Activated CD8-positive, alpha-beta memory T cell treated with anti-CD3 and anti-CD28 coated beads, Interleukin-2, amount 10 ng/mL, durations not matched to agents 7 days and 5 days (primary cell): Measurements from ENCODE around the gene CLDND2. TPM values are rescaled to one million over a fixed set of nuclear protein-coding genes. Genes with fewer than 3 reads are reported as not detected.
A peak's percentile ranks its signal among the peaks of the same experiment; 100 is the strongest.

Experiments
- ATAC-seq: fragments of 150-1000 bp; cut with Tn5 transposase; one replicate; pipeline ENCODE4 v1.10.0; 2021; ENCODE audit warnings: moderate library complexity
- CTCF ChIA-PET: fragments of 350-600 bp; sonication (Branson Sonifier 250); formaldehyde crosslinking; loops from one replicate; lab custom pipeline; 2021; ENCODE audit warnings: antibody characterized with exemption; lab: Charles Lee
- DNase-seq: peaks from one replicate; pipeline ENCODE4 v3.0.0-alpha.2; 2020
- H3K27ac Mint-ChIP-seq: one replicate; pipeline ENCODE4 v1.8.0; 2021; ENCODE audit warnings: mild to moderate bottlenecking, mixed read lengths
- H3K27me3 Mint-ChIP-seq: one replicate; pipeline ENCODE4 v1.8.0; 2021; ENCODE audit warnings: mixed read lengths
- H3K36me3 Mint-ChIP-seq: one replicate; pipeline ENCODE4 v1.8.0; 2021; ENCODE audit warnings: mild to moderate bottlenecking, mixed read lengths
- H3K4me1 Mint-ChIP-seq: one replicate; pipeline ENCODE4 v1.8.0; 2021; ENCODE audit warnings: mixed read lengths
- H3K4me3 Mint-ChIP-seq: one replicate; pipeline ENCODE4 v1.8.0; 2021; ENCODE audit warnings: mild to moderate bottlenecking, moderate library complexity, mixed read lengths
- H3K9me3 Mint-ChIP-seq: one replicate; pipeline ENCODE4 v1.8.0; 2022; ENCODE audit warnings: low read depth, mixed read lengths
- total RNA-seq, 2 experiments: library from RNA; stranded (reverse); gene quantifications; one replicate each; pipeline ENCODE4 v1.2.3, GENCODE V29; 2021

CLDND2 gene
- total RNA-seq, 2 experiments from 2014 or later, result 19.1 to 27.8 TPM

- H3K9me3 Mint-ChIP-seq, result no peaks in the 10 kb centered on the region
- peak within 1 kb of the TSS; percentile 97 for H3K4me3 Mint-ChIP-seq
- DNase-seq (peak; percentile 98), ATAC-seq (peak; percentile 71)
- peaks cover 54% of the 10 kb centered on the region for H3K4me1 Mint-ChIP-seq
- H3K36me3 Mint-ChIP-seq, result peaks cover 31% of the 10 kb centered on the region
- peak within 1 kb of the TSS; percentile 98 for H3K27ac Mint-ChIP-seq
- CTCF ChIA-PET, result interaction anchor here (1.1 to 7.9 kb wide), 9 partner anchors 17 to 124 kb away, joined by 3 to 97 read pairs (median 4); partner anchors contain the start of gene C19orf84
- no peaks in the 10 kb centered on the region for H3K27me3 Mint-ChIP-seq
Observed at GRCh38 chr19:51372649-51373504, 4.1 kb upstream of the CLDND2 start, which contains the start of gene NKG7. NKG7 (minus strand) TSS chr19:51372654; CDS start chr19:51372535, 119 bp downstream.

DNA sequence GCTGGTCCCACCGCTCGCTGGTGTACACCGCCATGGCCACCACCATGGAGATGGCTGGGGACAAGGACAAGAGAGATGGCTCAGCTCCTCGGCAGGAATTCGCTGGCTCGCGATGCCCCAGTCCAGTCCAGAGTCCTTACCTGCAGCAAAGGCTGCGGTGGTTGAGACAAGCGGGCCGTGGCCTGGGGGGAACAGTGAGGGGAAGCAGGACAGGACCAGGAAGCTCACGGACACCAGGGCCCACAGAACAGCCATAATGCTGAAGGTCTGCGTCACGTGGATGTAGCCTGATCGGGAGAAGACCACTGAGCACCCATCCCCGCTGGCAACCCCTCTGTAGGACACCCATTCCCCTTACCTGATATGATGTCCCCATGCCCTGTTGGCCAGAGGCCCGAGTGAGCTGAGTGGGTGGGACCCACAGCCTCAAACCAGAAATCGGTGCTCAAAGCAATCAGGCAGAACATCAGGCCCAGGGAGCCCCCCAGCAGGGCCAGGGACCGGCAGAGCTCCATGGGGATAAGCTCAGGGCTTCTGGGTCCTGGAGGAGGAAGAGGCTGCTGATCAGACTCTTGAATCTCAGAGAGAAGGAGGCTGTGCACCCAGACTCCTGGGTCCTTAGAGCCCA, 3.3 kb upstream of the CLDND2 start:
- peak overlapping the region; percentile 97 for H3K4me3 Mint-ChIP-seq
- DNase-seq (peak; percentile 59), ATAC-seq (no peak)
- CTCF ChIA-PET, result interaction anchor here (1.1 to 7.9 kb wide), 9 partner anchors 18 to 124 kb away, joined by 3 to 97 read pairs (median 4); partner anchors contain the start of gene C19orf84
- H3K36me3 Mint-ChIP-seq, result peaks cover 31% of the 10 kb centered on the region
- no peaks in the 10 kb centered on the region for H3K27me3 Mint-ChIP-seq
- H3K9me3 Mint-ChIP-seq, result no peaks in the 10 kb centered on the region
- peaks cover 56% of the 10 kb centered on the region for H3K4me1 Mint-ChIP-seq
- H3K27ac Mint-ChIP-seq, result peak overlapping the region; percentile 98

GRCh38 chr19:51371186-51371690, 2.4 kb upstream of the CLDND2 start:
- peaks cover 31% of the 10 kb centered on the region for H3K36me3 Mint-ChIP-seq

GRCh38 chr19:51370230-51370629, 1.4 kb upstream of the CLDND2 start:
- Mint-ChIP-seq H3K36me3 (peaks cover 31% of the 10 kb centered on the region), H3K27ac (peak overlapping the region; percentile 98), H3K27me3 (no peaks in the 10 kb centered on the region), H3K9me3 (no peaks in the 10 kb centered on the region), H3K4me3 (peak overlapping the region; percentile 97), H3K4me1 (peaks cover 45% of the 10 kb centered on the region)
- CTCF ChIA-PET, result interaction anchor here (0.6 to 7.9 kb wide), 8 partner anchors 18 to 819 kb away, joined by 3 to 97 read pairs (median 6); no protein-coding TSS in a partner anchor
- no peak for DNase-seq
- no peak for ATAC-seq

More at GRCh38 chr19:51371186-51371690, 2.4 kb upstream of the CLDND2 start:
- H3K27me3 Mint-ChIP-seq, result no peaks in the 10 kb centered on the region
- H3K4me3 Mint-ChIP-seq, result peak overlapping the region; percentile 97
- ATAC-seq (no peak), DNase-seq (no peak)
- no peaks in the 10 kb centered on the region for H3K9me3 Mint-ChIP-seq
- H3K27ac Mint-ChIP-seq, result peak overlapping the region; percentile 98
- peaks cover 48% of the 10 kb centered on the region for H3K4me1 Mint-ChIP-seq
- CTCF ChIA-PET, result interaction anchor here (0.7 to 7.9 kb wide), 4 partner anchors 26 to 265 kb away, joined by 4 to 97 read pairs (median 10); no protein-coding TSS in a partner anchor

DNA sequence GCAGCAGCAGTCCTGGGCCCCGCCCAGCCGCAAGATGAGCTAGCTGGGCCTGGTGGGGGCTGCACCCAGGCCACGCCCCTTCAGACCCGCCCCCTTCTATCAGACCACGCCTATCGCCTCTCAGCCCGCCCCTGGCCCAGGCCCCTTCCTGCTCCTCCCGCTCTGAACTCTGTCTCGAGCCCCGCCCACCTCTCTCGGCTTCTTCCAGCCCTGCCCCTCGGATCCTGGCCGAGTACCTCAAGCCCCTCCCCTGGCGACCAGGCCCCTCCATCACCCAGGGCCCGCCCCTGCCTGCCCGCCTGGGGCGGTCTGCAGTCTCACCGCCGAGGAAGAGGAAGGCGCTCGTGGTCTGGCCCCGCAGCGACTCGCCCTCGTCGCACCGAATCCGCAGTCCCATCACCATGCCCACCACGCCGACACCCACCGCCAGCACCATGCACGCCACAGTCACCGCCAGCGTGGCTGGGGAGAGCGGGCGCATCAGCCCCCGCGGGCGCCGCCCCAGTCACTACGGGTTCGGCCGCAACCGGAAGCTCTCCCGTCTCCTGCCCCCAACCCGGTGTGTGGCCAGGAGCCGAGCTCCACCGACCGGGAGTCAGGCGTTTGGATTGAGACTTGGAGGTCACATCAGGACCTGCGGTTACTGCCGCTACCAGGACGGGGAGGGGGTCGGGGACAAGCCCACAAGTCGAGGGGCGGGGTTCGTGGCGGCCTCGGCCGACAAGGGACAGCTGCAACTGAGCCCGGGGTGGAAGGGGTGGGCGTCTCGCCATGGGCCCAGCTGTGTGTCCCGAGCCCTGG, 1.0 kb downstream of the CLDND2 start:
- CTCF ChIA-PET, result interaction anchor here (0.6 to 7.9 kb wide), 10 partner anchors 8 to 270 kb away, joined by 3 to 97 read pairs (median 4); no protein-coding TSS in a partner anchor
- Mint-ChIP-seq H3K4me1 (peaks cover 42% of the 10 kb centered on the region), H3K4me3 (peak overlapping the region; percentile 97), H3K9me3 (no peaks in the 10 kb centered on the region), H3K27ac (peak overlapping the region; percentile 98), H3K27me3 (no peaks in the 10 kb centered on the region), H3K36me3 (peaks cover 32% of the 10 kb centered on the region)
- peak; percentile 76 for ATAC-seq
- DNase-seq, result peak; percentile 100

- no peaks in the 10 kb centered on the region for H3K27me3 Mint-ChIP-seq
- no peaks in the 10 kb centered on the region for H3K9me3 Mint-ChIP-seq
- H3K27ac Mint-ChIP-seq, result peak overlapping the region; percentile 98
- H3K36me3 Mint-ChIP-seq, result peaks cover 30% of the 10 kb centered on the region
- peaks cover 46% of the 10 kb centered on the region for H3K4me1 Mint-ChIP-seq
- ATAC-seq (no peak), DNase-seq (no peak)
- H3K4me3 Mint-ChIP-seq, result peak overlapping the region; percentile 97
- CTCF ChIA-PET, result interaction anchor here (0.7 to 7.9 kb wide), 6 partner anchors 9 to 72 kb away, joined by 3 to 97 read pairs (median 4); no protein-coding TSS in a partner anchor
Observed at GRCh38 chr19:51367255-51367564, 1.6 kb downstream of the CLDND2 start.

DNA sequence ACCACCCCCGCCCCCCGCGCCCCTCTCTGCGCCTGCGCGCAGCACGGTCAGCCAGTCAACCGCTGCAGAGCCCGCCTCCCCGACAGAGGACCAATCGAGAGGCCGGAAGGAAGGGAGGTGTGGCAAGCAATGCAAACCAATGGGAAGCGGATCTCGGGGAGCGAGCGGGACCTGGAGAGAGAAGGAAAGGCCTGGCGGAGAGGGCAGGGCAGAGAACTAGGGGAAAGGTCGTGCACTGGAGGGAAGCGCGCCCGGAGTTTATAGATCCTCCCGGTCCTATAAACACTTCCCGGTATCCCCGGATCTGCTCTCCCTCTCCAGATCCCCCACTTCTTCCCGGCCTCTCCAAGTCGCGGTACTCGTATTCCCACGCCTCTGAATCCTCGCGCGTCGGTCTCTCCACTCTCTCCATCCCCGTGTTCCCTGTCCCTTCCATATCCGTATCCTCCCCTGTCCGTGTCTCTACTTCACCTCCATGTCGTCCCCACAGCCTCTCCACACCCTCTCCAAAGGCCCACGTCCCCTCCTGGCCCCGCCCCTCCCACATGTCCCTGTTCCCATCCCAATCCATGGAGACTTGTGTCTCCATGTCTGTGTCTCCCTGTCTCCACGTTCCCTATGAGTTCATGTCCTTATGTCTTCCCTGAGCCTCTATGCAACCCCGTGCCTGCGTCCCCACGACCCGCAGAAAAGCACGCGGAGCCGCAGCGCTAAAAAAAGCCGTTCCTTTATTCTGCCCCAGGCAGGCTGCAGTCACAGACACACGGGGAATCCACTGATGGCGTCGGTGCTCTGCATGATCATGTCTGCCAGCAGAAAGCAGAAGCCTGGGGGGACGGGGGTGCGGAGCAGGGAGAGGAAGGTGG, 2.2 kb downstream of the CLDND2 start:
- Mint-ChIP-seq H3K27ac (peak overlapping the region; percentile 98), H3K36me3 (peaks cover 26% of the 10 kb centered on the region), H3K4me3 (peak overlapping the region; percentile 97), H3K4me1 (peaks cover 51% of the 10 kb centered on the region), H3K9me3 (no peaks in the 10 kb centered on the region), H3K27me3 (no peaks in the 10 kb centered on the region)
- ATAC-seq (peak; percentile 57), DNase-seq (peak; percentile 98)
- CTCF ChIA-PET, result interaction anchor here (0.9 to 7.9 kb wide), 8 partner anchors 12 to 75 kb away, joined by 3 to 97 read pairs (median 4); no protein-coding TSS in a partner anchor

DNA sequence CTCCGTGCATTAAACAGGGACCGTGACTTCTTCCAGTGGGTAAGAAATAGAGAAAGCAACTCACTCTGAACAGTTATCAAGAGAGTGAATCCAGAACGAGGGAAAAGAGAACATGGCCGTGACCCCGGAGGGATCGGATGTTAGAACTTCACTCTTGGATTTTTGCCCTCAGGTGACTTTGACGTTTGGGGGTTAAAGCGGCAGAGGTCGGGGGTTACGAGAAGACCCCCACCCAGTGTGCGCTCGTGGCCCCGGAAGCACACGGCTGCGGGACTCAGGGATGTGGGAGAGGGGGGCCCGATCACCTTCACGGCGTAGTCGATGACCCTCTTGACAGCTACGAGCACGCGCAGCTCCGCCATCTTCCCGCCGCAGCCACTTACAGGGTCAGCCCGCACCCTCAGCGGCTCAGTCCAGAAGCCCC, 2.8 kb downstream of the CLDND2 start, which contains the start of gene ETFB:
TSS of gene ETFB (minus strand) at position 424 of the 424 bp plus-strand sequence. CDS start at position 362, 62 bp downstream.
- Mint-ChIP-seq H3K4me3 (peak within 1 kb of the TSS; percentile 97), H3K27me3 (no peaks in the 10 kb centered on the region), H3K9me3 (no peaks in the 10 kb centered on the region), H3K4me1 (peaks cover 54% of the 10 kb centered on the region), H3K36me3 (peaks cover 20% of the 10 kb centered on the region), H3K27ac (peak within 1 kb of the TSS; percentile 98)
- CTCF ChIA-PET, result interaction anchor here (0.7 to 1.9 kb wide), 8 partner anchors 9 to 76 kb away, joined by 3 to 14 read pairs (median 4); no protein-coding TSS in a partner anchor
- ATAC-seq, result no peak
- DNase-seq, result no peak

DNA sequence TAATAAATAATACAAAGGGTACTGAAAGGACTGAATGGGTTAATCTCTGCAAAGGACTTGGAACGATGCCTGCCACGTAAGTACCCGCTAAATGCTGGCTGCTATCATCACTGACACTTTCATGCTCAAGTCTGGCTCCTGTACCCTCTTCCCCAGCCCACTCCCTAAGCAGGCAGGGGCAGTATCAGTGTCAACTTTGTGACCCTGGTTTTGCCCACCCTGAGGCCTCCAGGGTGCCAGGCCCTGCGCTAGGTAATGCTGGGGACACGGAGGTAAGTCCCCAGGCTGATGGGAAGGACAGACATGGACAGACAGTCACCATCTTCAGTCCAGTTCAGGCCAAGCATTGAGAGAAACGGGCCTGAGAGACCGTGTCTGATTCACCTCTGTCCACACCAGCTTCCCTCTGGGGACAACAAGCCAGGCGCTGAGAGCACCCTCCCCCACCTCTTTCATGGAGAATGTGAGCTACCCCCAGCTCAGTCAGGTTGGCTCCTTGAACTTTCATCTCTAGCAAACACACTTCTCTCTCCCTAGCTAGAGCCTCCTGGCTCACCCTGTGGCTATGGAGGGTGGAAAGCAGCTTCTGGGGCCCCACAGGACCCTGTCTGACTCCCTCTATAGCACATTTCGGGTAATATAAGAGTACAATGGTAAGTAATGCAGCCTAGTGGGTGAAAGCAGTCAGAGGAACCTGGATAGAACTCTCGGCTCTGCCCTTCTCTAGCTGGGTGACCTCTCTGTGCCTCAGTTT, 3.4 kb downstream of the CLDND2 start:
- ATAC-seq, result no peak
- CTCF ChIA-PET, result interaction anchor here (0.7 to 1.9 kb wide), 8 partner anchors 9 to 76 kb away, joined by 3 to 14 read pairs (median 4); no protein-coding TSS in a partner anchor
- peak overlapping the region; percentile 97 for H3K4me3 Mint-ChIP-seq

GRCh38 chr19:51364200-51365106, 4.3 kb downstream of the CLDND2 start:
- Mint-ChIP-seq H3K9me3 (no peaks in the 10 kb centered on the region), H3K4me3 (peak overlapping the region; percentile 38), H3K36me3 (peaks cover 11% of the 10 kb centered on the region), H3K27ac (peak overlapping the region; percentile 41), H3K4me1 (peaks cover 58% of the 10 kb centered on the region), H3K27me3 (no peaks in the 10 kb centered on the region)
- DNase-seq (no peak), ATAC-seq (no peak)
- CTCF ChIA-PET, result interaction anchor here (0.8 to 1.9 kb wide), 2 partner anchors 25 to 60 kb away, joined by 3 to 14 read pairs; no protein-coding TSS in a partner anchor

More for the DNA sequence above, 3.4 kb downstream of the CLDND2 start:
- Mint-ChIP-seq H3K9me3 (no peaks in the 10 kb centered on the region), H3K27ac (peak overlapping the region; percentile 98), H3K36me3 (peaks cover 14% of the 10 kb centered on the region), H3K27me3 (no peaks in the 10 kb centered on the region), H3K4me1 (peaks cover 58% of the 10 kb centered on the region)
- DNase-seq, result peak; percentile 51
